NCI-H748 treated with DMSO at 0.1 percent for 48 hours (cell line): ENCODE results near the gene PRKCD.

ENCODE experiments used
- DNase-seq: peaks from one replicate; lab custom pipeline; 2025; lab: John Stamatoyannopoulos, UW

Gene PRKCD

DNA sequence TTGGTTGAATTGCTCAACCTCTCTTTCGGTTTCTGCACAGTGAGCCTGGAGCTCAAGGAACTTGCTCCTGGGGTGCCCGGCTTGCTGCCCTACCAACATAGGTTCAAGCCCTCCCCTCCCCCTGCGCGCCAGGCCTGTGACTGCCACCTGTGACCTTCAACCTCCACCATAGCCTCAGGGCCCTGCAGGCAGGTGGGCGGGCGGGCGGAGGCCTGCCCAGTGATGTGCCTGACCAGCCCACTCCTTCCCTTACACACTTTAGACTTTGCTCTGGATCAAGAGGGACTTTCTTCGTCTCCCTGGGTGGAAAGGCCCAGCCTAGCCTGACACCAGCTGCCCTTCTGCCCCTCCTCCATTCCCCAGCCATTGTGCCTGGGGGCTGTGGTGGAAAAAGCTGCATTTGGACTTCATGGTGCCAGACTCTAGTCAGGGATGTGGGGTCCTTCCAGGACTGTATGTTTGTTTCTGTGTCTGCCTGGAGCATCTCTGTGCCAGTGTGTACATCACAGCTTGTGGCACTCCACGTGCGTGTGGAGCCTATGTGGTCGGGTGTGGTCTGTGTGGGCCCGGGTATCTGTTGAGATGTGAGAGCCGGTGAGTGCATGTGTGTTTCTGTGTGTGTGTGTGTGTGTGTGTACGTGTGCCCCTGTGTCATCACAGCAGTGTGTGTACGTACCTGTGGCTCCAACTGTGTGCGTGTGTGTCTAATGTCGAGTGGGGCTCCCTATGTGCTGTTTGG lies 9.5 kb downstream of the PRKCD start:
- DNase-seq: no peak

- DNase-seq: no peak
Observed at GRCh38 chr3:53171064-53171418, 10.0 kb downstream of the PRKCD start.

GRCh38 chr3:53171827-53172505 lies 11.0 kb downstream of the PRKCD start:
- DNase-seq: no peak

- no peak for DNase-seq
Observed at GRCh38 chr3:53173107-53173506, 12.1 kb downstream of the PRKCD start.

- no peak for DNase-seq
Observed at GRCh38 chr3:53174346-53175250, 13.6 kb downstream of the PRKCD start.

DNA sequence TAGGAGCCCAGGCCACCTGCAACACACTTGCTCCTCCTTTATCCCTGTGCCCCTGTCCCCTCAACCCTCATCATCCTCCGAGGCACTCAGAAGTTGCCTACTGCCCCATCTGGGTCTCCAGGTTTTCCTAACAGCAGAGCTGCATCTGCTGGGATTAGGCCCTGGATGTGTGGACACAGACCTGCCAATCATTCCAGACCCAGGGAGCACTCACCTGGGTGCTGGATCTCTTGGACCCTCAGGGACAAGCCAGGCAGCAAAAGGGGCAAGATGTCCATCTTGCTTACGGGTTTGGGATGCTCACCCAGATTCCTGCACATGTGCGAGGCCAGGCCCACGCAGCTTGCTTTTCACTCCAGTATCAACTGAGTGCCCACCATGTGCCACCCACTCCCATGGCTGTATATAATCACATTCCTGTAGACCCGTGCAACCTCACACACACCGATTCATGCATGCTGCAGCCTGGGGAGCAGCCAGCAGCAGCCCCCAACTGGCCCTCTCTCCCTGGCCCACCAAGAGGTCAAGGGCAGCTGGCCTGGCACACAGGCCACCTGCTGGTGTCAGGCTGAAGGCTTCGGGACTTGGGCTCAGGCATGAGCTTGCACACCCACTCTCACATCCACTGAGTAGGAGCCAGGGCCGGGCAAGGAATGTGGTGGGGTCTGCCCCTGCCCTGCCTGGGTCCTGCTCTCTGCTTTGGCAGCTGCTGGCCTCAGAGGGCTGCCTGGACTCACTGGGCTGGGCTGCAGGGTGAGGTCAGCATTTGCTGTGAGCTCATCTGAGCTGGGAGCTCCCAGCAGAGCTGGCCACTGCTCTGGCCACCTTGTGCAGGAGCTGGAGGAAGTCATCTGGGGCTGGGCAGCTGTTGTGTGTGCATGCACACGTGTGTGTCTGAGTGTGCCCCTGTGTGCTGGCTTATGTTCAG lies 14.9 kb downstream of the PRKCD start:
- DNase-seq: no peak

- DNase-seq: no peak
Observed at GRCh38 chr3:53178246-53178645, 17.2 kb downstream of the PRKCD start.

GRCh38 chr3:53179580-53179979 lies 18.6 kb downstream of the PRKCD start:
- no peak for DNase-seq

- no peak for DNase-seq
Observed at GRCh38 chr3:53180305-53181023, 19.5 kb downstream of the PRKCD start.

GRCh38 chr3:53181024-53181371 lies 20.0 kb downstream of the PRKCD start:
- no peak for DNase-seq

GRCh38 chr3:53181528-53181927 lies 20.5 kb downstream of the PRKCD start:
- no peak for DNase-seq

GRCh38 chr3:53182764-53183355 lies 21.9 kb downstream of the PRKCD start:
- DNase-seq: no peak

DNA sequence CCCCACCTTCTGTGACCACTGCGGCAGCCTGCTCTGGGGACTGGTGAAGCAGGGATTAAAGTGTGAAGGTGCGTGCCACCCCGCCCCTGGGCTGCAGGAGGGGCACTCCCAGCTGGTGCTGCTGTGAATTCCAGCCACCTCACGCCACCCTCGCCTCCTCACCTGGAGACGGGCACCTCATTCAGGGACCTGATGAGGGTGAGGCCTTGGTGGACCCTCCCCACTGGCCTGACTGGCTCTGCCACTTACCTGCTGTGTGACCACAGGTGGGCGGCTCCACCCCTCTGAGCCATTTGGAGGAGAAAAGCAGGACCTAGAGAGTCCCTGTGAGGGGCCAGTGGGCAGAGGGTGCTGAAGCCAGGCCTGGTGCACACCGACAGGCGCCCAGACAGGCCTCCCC lies 22.5 kb downstream of the PRKCD start:
- DNase-seq: no peak

- DNase-seq: no peak
Observed at GRCh38 chr3:53184701-53185100, 23.7 kb downstream of the PRKCD start.

DNA sequence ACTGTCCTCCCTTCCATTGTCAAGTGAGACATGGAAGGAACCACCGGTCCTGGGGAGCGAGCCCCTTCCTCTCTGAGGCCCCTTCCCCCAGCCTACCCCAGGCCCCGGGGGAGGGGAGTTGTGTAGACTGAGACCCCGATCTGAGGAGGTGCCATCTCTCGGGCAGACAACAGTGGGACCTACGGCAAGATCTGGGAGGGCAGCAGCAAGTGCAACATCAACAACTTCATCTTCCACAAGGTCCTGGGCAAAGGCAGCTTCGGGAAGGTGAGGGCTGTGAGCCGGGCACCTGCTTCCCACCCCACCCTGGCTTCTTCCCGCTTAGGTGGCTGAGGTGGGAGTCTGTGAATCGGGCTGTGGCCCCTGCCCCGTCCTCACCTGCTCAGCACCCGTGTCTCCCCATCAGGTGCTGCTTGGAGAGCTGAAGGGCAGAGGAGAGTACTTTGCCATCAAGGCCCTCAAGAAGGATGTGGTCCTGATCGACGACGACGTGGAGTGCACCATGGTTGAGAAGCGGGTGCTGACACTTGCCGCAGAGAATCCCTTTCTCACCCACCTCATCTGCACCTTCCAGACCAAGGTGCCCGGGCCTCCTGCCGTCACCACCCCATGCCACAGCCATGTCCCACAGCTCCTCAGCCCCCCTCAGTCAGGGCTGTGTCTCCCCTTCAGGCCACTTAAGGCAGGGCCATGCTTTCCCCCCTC lies 24.9 kb downstream of the PRKCD start:
- no peak for DNase-seq

GRCh38 chr3:53186726-53187125 lies 25.7 kb downstream of the PRKCD start:
- DNase-seq: no peak

- no peak for DNase-seq
Observed at GRCh38 chr3:53187430-53187829, 26.4 kb downstream of the PRKCD start.

DNA sequence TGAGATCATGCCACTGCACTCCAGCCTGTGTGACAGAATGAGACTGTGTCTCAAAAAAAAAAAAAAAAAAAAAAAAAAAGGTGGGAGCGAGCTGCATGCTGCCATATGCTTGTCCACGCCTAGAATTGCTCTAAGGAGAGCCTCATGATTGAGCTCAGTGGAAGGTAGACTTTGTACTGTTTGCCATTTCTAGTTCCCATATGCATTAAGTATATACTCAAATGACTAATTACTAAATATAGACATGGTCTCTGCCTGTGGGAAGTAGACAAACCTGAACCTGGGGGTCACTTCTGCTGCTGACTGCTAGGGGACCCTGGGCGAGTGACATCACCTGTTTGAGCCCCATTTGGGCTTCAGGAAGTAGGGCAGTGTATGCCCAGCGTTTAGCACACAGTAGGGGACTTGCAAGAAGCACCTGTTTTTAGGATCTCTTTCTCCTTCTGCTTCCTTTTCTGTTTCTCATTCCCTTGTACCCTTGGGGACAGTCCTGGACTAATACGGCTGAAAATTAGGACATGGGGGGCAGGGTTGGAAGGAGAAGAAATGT lies 27.2 kb downstream of the PRKCD start:
- no peak for DNase-seq

DNA sequence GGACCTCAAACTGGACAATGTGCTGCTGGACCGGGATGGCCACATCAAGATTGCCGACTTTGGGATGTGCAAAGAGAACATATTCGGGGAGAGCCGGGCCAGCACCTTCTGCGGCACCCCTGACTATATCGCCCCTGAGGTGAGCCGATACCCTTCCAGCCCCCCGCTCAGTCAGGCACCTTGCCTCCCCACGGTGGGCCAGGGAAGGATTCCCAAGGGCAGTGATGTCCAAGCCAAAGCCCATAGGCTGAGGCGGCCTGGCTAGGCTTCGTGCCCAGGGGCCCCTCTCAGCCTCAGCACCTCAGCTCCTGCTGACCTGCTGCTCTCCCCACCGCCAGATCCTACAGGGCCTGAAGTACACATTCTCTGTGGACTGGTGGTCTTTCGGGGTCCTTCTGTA lies 27.7 kb downstream of the PRKCD start:
- DNase-seq: no peak

DNA sequence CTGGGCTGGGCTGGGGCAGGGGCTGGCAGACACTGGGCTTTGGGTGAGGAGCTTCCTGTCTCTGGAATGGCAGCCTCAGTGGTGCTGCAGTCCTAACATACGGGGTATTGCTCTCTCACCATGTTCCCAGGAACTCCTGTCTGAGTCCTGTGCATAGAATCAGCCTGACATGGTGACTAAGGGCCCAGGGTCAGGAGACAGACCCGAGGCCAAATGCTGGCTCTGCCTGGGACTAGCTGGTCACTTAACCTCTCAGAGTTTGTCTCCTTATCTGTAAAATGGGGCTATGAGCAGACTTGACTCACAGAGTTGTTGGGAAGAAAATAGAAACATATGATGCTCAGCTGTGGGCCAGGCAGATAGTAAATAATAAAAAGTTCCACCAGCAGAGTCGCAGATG lies 28.3 kb downstream of the PRKCD start:
- DNase-seq: no peak
